Upper lobe of left lung (tissue), 4 donors: ENCODE measurements around the gene LRP4.

Source experiments
- EP300 ChIP-seq, 4 donors: sonication (generic); formaldehyde crosslinking; IDR thresholded peaks; one replicate each; pipeline ENCODE4 v1.5.1; 2017; ENCODE audit warnings: antibody characterized with exemption in 4 of 4, control low read depth in 2 of 4
- POLR2A ChIP-seq, 4 donors: fragments of 450-650 bp; IDR thresholded peaks; one replicate each; pipeline ENCODE4 v1.5.1; 2016 to 2017; ENCODE audit warnings: antibody characterized with exemption in 4 of 4, mild to moderate bottlenecking in 2 of 4
- POLR2AphosphoS5 ChIP-seq, 2 donors: sonication (generic); formaldehyde crosslinking; IDR thresholded peaks; one replicate each; pipeline ENCODE4 v1.5.1; 2017; ENCODE audit warnings: antibody characterized with exemption in 2 of 2
- TF ChIP-seq, protein P1 (sequence below), 6 experiments: fragments of 450-650 bp in 4 of 6; fragments of 200-600 bp in 2 of 6; sonication (generic) in 2 of 6; IDR thresholded peaks; one replicate each; pipeline ENCODE4 v1.5.1; 2016 to 2019; ENCODE audit warnings: antibody characterized with exemption in 6 of 6

DNA sequence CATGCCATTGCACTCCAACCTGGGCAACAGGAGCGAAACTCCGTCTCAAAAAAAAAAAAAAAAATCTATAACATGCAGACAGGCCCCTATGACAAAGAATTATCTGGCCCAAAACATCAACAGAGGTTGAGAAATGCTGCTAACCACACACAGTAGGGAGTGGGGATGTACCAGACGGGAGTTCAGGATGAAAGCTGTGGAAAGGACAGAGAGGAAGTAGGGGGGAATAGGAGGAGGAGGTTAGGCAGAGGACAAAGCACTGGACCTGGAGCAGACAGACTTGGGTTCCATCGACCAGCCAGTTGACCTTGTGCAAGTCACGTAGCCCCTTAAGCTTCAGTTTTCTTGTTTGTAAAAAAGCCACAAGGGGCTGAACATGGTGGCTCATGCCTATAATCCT lies 12.5 kb downstream of the LRP4 start:
- no peak for TF ChIP-seq EP300 (IDR thresholded peaks at IDR 0.05)
- TF ChIP-seq, protein P1, sequence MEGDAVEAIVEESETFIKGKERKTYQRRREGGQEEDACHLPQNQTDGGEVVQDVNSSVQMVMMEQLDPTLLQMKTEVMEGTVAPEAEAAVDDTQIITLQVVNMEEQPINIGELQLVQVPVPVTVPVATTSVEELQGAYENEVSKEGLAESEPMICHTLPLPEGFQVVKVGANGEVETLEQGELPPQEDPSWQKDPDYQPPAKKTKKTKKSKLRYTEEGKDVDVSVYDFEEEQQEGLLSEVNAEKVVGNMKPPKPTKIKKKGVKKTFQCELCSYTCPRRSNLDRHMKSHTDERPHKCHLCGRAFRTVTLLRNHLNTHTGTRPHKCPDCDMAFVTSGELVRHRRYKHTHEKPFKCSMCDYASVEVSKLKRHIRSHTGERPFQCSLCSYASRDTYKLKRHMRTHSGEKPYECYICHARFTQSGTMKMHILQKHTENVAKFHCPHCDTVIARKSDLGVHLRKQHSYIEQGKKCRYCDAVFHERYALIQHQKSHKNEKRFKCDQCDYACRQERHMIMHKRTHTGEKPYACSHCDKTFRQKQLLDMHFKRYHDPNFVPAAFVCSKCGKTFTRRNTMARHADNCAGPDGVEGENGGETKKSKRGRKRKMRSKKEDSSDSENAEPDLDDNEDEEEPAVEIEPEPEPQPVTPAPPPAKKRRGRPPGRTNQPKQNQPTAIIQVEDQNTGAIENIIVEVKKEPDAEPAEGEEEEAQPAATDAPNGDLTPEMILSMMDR (IDR thresholded peaks at IDR 0.05): no peak
- no peak for TF ChIP-seq POLR2A (IDR thresholded peaks at IDR 0.05)
- TF ChIP-seq POLR2AphosphoS5 (IDR thresholded peaks at IDR 0.05): no peak
